ENCODE results near the gene C9. TPM values are rescaled to one million over a fixed set of nuclear protein-coding genes. Genes with fewer than 3 reads are reported as not detected.

C9 gene
- total RNA-seq, 1 donor, result not detected

Other genes starting within 250 kb of the C9 start
- 1.6 TPM for gene FYB1, start 144.9 kb downstream of the C9 start, total RNA-seq
- 4.6 TPM for gene DAB2, start 60.5 kb upstream of the C9 start, total RNA-seq